H9 (cell line): ENCODE data around the gene BRCA1. TPM values are rescaled to one million over a fixed set of nuclear protein-coding genes. Genes with fewer than 3 reads are reported as not detected.

ENCODE experiments used
- DNase-seq: peaks from one replicate; pipeline ENCODE4 v3.0.0-alpha.2; 2017
- H2AFZ ChIP-seq: one replicate; pipeline ENCODE4 v1.6.1; 2013; ENCODE audit warnings: mild to moderate bottlenecking, low read length, control low read depth, moderate library complexity
- H2AK5ac ChIP-seq: 2 replicates; pipeline ENCODE4 v1.6.1; 2013; ENCODE audit warnings: low read length, control low read depth, mixed read lengths; ENCODE audit not compliant: insufficient read length
- H2BK120ac ChIP-seq: one replicate; pipeline ENCODE4 v1.6.1; 2013; ENCODE audit warnings: low read depth, mild to moderate bottlenecking, low read length, control low read depth, inconsistent platforms; ENCODE audit not compliant: poor library complexity, severe bottlenecking
- H2BK12ac ChIP-seq: 2 replicates; pipeline ENCODE4 v1.6.1; 2013; ENCODE audit warnings: low read length, control low read depth, mixed read lengths, low read depth; ENCODE audit not compliant: insufficient read length
- H2BK15ac ChIP-seq: 2 replicates; pipeline ENCODE4 v1.6.1; 2013; ENCODE audit warnings: low read depth, low read length, control low read depth
- H2BK20ac ChIP-seq: one replicate; pipeline ENCODE4 v1.6.1; 2013; ENCODE audit warnings: low read depth, mild to moderate bottlenecking, low read length, control low read depth, inconsistent platforms; ENCODE audit not compliant: poor library complexity, severe bottlenecking
- H2BK5ac ChIP-seq: 2 replicates; pipeline ENCODE4 v1.6.1; 2013; ENCODE audit warnings: low read length, control low read depth, mixed read lengths; ENCODE audit not compliant: insufficient read length
- H3K14ac ChIP-seq: 2 replicates; pipeline ENCODE4 v1.6.1; 2013; ENCODE audit warnings: low read length, control low read depth; ENCODE audit not compliant: insufficient read depth
- H3K18ac ChIP-seq: 2 replicates; pipeline ENCODE4 v1.6.1; 2013; ENCODE audit warnings: low read depth, mild to moderate bottlenecking, mixed read lengths, low read length, control low read depth; ENCODE audit not compliant: insufficient read length
- H3K23ac ChIP-seq: 2 replicates; pipeline ENCODE4 v1.6.1; 2013; ENCODE audit warnings: low read length, control low read depth, mixed read lengths, low read depth; ENCODE audit not compliant: insufficient read length
- H3K23me2 ChIP-seq: 2 replicates; pipeline ENCODE4 v1.6.1; 2013; ENCODE audit warnings: low read depth, mild to moderate bottlenecking, mixed read lengths, low read length, control low read depth; ENCODE audit not compliant: insufficient read length, poor library complexity, severe bottlenecking
- H3K27ac ChIP-seq: 2 replicates; pipeline ENCODE4 v1.5.1; 2013; ENCODE audit warnings: low read length, control low read depth, mixed read lengths, low read depth; ENCODE audit not compliant: insufficient read length
- H3K27me3 ChIP-seq: 2 replicates; pipeline ENCODE4 v1.6.1; 2013; ENCODE audit warnings: low read length, control low read depth, inconsistent platforms; ENCODE audit not compliant: insufficient read depth
- H3K4ac ChIP-seq: 2 replicates; pipeline ENCODE4 v1.6.1; 2013; ENCODE audit warnings: low read depth, mild to moderate bottlenecking, control low read depth, inconsistent platforms, low read length, moderate library complexity
- H3K4me1 ChIP-seq: 2 replicates; pipeline ENCODE4 v1.6.1; 2013; ENCODE audit warnings: low read length, control low read depth, inconsistent platforms; ENCODE audit not compliant: insufficient read depth
- H3K4me2 ChIP-seq: 2 replicates; pipeline ENCODE4 v1.6.1; 2013; ENCODE audit warnings: low read length, control low read depth, mixed read lengths; ENCODE audit not compliant: insufficient read length, insufficient read depth
- H3K56ac ChIP-seq: 2 replicates; pipeline ENCODE4 v1.6.1; 2013; ENCODE audit warnings: low read depth, mild to moderate bottlenecking, mixed read lengths, low read length, control low read depth; ENCODE audit not compliant: insufficient read length
- H3K79me1 ChIP-seq: 2 replicates; pipeline ENCODE4 v1.6.1; 2013; ENCODE audit warnings: low read depth, mild to moderate bottlenecking, moderate library complexity, low read length, control low read depth, inconsistent platforms; ENCODE audit not compliant: insufficient read depth, poor library complexity, severe bottlenecking
- H3K79me2 ChIP-seq: 2 replicates; pipeline ENCODE4 v1.6.1; 2013; ENCODE audit warnings: low read length, control low read depth, inconsistent platforms; ENCODE audit not compliant: insufficient read depth
- H3K9ac ChIP-seq: 2 replicates; pipeline ENCODE4 v1.6.1; 2013; ENCODE audit warnings: low read length, control low read depth, mixed read lengths; ENCODE audit not compliant: insufficient read length; ENCODE audit errors: extremely low read depth
- H3K9me3 ChIP-seq: one replicate; pipeline ENCODE4 v1.6.1; 2013; ENCODE audit warnings: low read depth, low read length, inconsistent platforms; ENCODE audit not compliant: control insufficient read depth
- H3T11ph ChIP-seq: one replicate; pipeline ENCODE4 v1.6.1; 2013; ENCODE audit warnings: mild to moderate bottlenecking, low read length, control low read depth, inconsistent platforms
- H4K20me1 ChIP-seq: one replicate; pipeline ENCODE4 v1.6.1; 2013; ENCODE audit not compliant: control insufficient read depth, insufficient read length, insufficient read depth
- H4K5ac ChIP-seq: 2 replicates; pipeline ENCODE4 v1.6.1; 2013; ENCODE audit warnings: low read depth, mild to moderate bottlenecking, mixed read lengths, low read length, control low read depth; ENCODE audit not compliant: insufficient read length
- H4K8ac ChIP-seq: replicated peaks from 2 replicates; pipeline ENCODE4 v1.6.1; 2013; ENCODE audit warnings: low read length, control low read depth, mixed read lengths, low read depth; ENCODE audit not compliant: insufficient read length
- H4K91ac ChIP-seq: 2 replicates; pipeline ENCODE4 v1.6.1; 2013; ENCODE audit warnings: low read depth, mild to moderate bottlenecking, moderate library complexity, mixed read lengths, low read length, control low read depth; ENCODE audit not compliant: insufficient read length
- H3K27ac Mint-ChIP-seq, 3 experiments: 2 replicates in 2 of 3; 3 replicates in 1 of 3; pipeline ENCODE4 v1.8.0; 2020 to 2021; ENCODE audit warnings: mixed read lengths in 3 of 3, mild to moderate bottlenecking in 1 of 3, moderate library complexity in 1 of 3
- H3K27me3 Mint-ChIP-seq: 2 replicates; pipeline ENCODE4 v1.8.0; 2021; ENCODE audit warnings: low read depth, mild to moderate bottlenecking, moderate library complexity, mixed read lengths
- H3K36me3 Mint-ChIP-seq, 3 experiments: 2 replicates in 2 of 3; 3 replicates in 1 of 3; pipeline ENCODE4 v1.8.0; 2020 to 2021; ENCODE audit warnings: low read depth in 3 of 3, mixed read lengths in 3 of 3; ENCODE audit not compliant: insufficient read depth in 1 of 3
- H3K4me1 Mint-ChIP-seq, 2 experiments: 2 replicates each; pipeline ENCODE4 v1.8.0; 2020; ENCODE audit warnings: mixed read lengths in 2 of 2
- H3K4me3 Mint-ChIP-seq, 2 experiments: 2 replicates in 1 of 2; 3 replicates in 1 of 2; pipeline ENCODE4 v1.8.0; 2020 to 2021; ENCODE audit warnings: mild to moderate bottlenecking in 2 of 2, mixed read lengths in 2 of 2, moderate library complexity in 1 of 2
- H3K9me3 Mint-ChIP-seq, 2 experiments: 2 replicates in 1 of 2; 3 replicates in 1 of 2; pipeline ENCODE4 v1.8.0; 2020; ENCODE audit warnings: mild to moderate bottlenecking in 2 of 2, mixed read lengths in 2 of 2, moderate library complexity in 1 of 2
- CTCF ChIP-seq: fragments of 200-600 bp; sonication (generic); conservative IDR thresholded peaks from 3 replicates; pipeline ENCODE4 v1.8.0; 2021; ENCODE audit warnings: antibody characterized with exemption, mild to moderate bottlenecking
- WGBS: extraction: QIAGEN DNeasy Blood & Tissue Kit; methylation state at CpG from one replicate; pipeline ENCODE4 v1.1.7; 2013; ENCODE audit warnings: missing lambda C conversion rate, low lambda C conversion rate, mixed read lengths; ENCODE audit not compliant: insufficient read length; ENCODE audit errors: extremely low coverage; 5-methylcytosine and 5-hydroxymethylcytosine counted together
- total RNA-seq: library from RNA; stranded (reverse); gene quantifications from 2 replicates; pipeline ENCODE4 v1.2.1, GENCODE V29; 2021

Gene BRCA1
- total RNA-seq, 1 experiment from 2014 or later: 32.3 TPM

GRCh38 chr17:43090022-43090421 is 35.1 kb downstream of the BRCA1 start:
- Histone ChIP-seq H3K9me3 (no peaks in the 10 kb centered on the region), H3K79me2 (no peaks in the 10 kb centered on the region), H3K23ac (no peak overlapping the region), H2BK120ac (no peak overlapping the region), H3K27me3 (no peaks in the 10 kb centered on the region), H3K27ac (no peak overlapping the region), H2BK20ac (no peak overlapping the region), H4K91ac (no peak overlapping the region), H3K14ac (no peak overlapping the region), H4K5ac (no peak overlapping the region), H3K4me2 (no peak overlapping the region), H3K23me2 (no peaks in the 10 kb centered on the region), H2BK15ac (no peak overlapping the region), H3K9ac (no peak overlapping the region), H3K4ac (no peak overlapping the region), H3K56ac (no peak overlapping the region), H3T11ph (no peak overlapping the region), H3K4me1 (no peaks in the 10 kb centered on the region), H2AFZ (no peak overlapping the region), H2AK5ac (no peak overlapping the region), H4K20me1 (no peaks in the 10 kb centered on the region), H3K79me1 (no peaks in the 10 kb centered on the region), H2BK12ac (no peak overlapping the region), H2BK5ac (no peak overlapping the region), H4K8ac (no peak overlapping the region), H3K18ac (no peak overlapping the region)
- Mint-ChIP-seq H3K36me3 (peaks cover 2 to 37% (median 36%) of the 10 kb centered on the region in 3 experiments; a peak in 6 of 7 replicates), H3K9me3 (no peaks in the 10 kb centered on the region), H3K27me3 (no peaks in the 10 kb centered on the region), H3K4me3 (no peak overlapping the region), H3K27ac (no peak overlapping the region), H3K4me1 (no peaks in the 10 kb centered on the region)
- DNase-seq: no peak
- WGBS: no CpG with 5 or more reads among the region's 2 CpGs
- no peak for TF ChIP-seq CTCF
